GM23338 (cell line): ENCODE measurements around the gene DNAI7.

Experiments used
- CREB1 ChIP-seq: fragments of 250-450 bp; sonication (Bioruptor Pico); IDR thresholded peaks from 2 replicates; pipeline ENCODE4 v1.5.0; 2020; ENCODE audit warnings: low read depth, mild to moderate bottlenecking, moderate library complexity
- CTCF ChIP-seq, 2 experiments: fragments of 200-600 bp in 1 of 2; sonication (generic) in 1 of 2; conservative IDR thresholded peaks; 2 replicates each; pipeline versions ENCODE4 v1.5.1 to v1.6.1; 2016 to 2017; ENCODE audit warnings: antibody characterized with exemption in 2 of 2, low read depth in 2 of 2, mild to moderate bottlenecking in 2 of 2, moderate library complexity in 1 of 2
- ETS1 ChIP-seq: IDR thresholded peaks from 2 replicates; pipeline ENCODE4 v1.6.1; 2016; ENCODE audit warnings: antibody characterized with exemption
- EZH2 ChIP-seq: fragments of 200-600 bp; sonication (generic); IDR thresholded peaks from one replicate; pipeline ENCODE4 v1.8.0; 2017; ENCODE audit warnings: antibody characterized with exemption, mild to moderate bottlenecking, low read depth; ENCODE audit not compliant: unreplicated experiment
- EZH2phosphoT487 ChIP-seq: fragments of 200-600 bp; sonication (generic); IDR thresholded peaks from one replicate; pipeline ENCODE4 v1.8.1; 2018; ENCODE audit warnings: antibody characterized with exemption; ENCODE audit not compliant: unreplicated experiment
- JUNB ChIP-seq: IDR thresholded peaks from one replicate; pipeline ENCODE4 v1.6.1; 2016; ENCODE audit warnings: antibody characterized with exemption; ENCODE audit not compliant: unreplicated experiment
- NANOG ChIP-seq: IDR thresholded peaks from 2 replicates; pipeline ENCODE4 v1.6.1; 2016; ENCODE audit warnings: antibody characterized with exemption, borderline replicate concordance
- POLR2AphosphoS5 ChIP-seq: IDR thresholded peaks from 2 replicates; pipeline ENCODE4 v1.6.1; 2016; ENCODE audit warnings: antibody characterized with exemption, low read depth
- REST ChIP-seq: IDR thresholded peaks from one replicate; pipeline ENCODE4 v1.6.1; 2018; ENCODE audit warnings: antibody characterized with exemption; ENCODE audit not compliant: unreplicated experiment
- STAT1 ChIP-seq: IDR thresholded peaks from one replicate; pipeline ENCODE4 v1.6.1; 2016; ENCODE audit warnings: antibody characterized with exemption; ENCODE audit not compliant: unreplicated experiment
- ZNF114 ChIP-seq: fragments of 250-450 bp; sonication (Bioruptor Pico); IDR thresholded peaks from 2 replicates; pipeline ENCODE4 v1.5.0; 2020; ENCODE audit warnings: mild to moderate bottlenecking, moderate library complexity
- ZNF331 ChIP-seq: fragments of 250-450 bp; sonication (Bioruptor Pico); IDR thresholded peaks from 2 replicates; pipeline ENCODE4 v1.5.0; 2020; ENCODE audit warnings: low read depth, mild to moderate bottlenecking, moderate library complexity
- ZNF462 ChIP-seq: fragments of 250-450 bp; sonication (Bioruptor Pico); IDR thresholded peaks from 2 replicates; pipeline ENCODE4 v1.5.0; 2020; ENCODE audit warnings: mild to moderate bottlenecking, moderate library complexity

GRCh38 chr12:25072906-25073650 is 121.9 kb downstream of the DNAI7 start:
- no peak for TF ChIP-seq CTCF (conservative IDR thresholded peaks at IDR 0.05; ENCODE audit: low read depth in 2 of 2)
- no peak for TF ChIP-seq NANOG
- TF ChIP-seq EZH2, result no peak
- no peak for TF ChIP-seq POLR2AphosphoS5
- TF ChIP-seq STAT1, result no peak
- no peak for TF ChIP-seq CREB1 (CRISPR knock-in tag)
- no peak for TF ChIP-seq EZH2phosphoT487
- TF ChIP-seq REST, result no peak
- no peak for TF ChIP-seq JUNB
- TF ChIP-seq ETS1, result no peak
- no peak for TF ChIP-seq ZNF331
- TF ChIP-seq ZNF114 (CRISPR knock-in tag), result no peak
- no peak for TF ChIP-seq ZNF462 (CRISPR knock-in tag)
